Measurements from ENCODE around the gene NAALADL2.

The NAALADL2 gene

DNA sequence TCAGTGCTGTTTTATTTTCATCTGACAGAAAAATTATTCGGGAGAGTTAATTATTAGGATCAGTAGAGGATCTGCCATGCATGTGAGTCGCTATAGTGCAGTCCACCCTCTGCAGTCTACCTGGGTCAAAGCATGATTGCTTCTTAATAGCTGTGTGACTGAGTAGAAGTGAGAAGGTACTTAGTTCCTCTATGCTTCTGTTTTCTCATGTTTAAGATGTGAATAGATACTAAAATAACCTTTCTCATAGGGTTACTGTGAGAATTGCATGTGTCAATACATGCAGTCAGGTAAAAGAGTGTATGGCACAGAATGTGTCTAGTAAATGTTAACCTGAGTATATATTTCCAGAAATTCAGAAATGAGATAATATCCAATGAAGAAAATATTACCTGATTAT lies 435.7 kb downstream of the NAALADL2 start:
- Histone ChIP-seq H3K4me3 (ENCODE audit: low read depth, low read length, poor library complexity, severe bottlenecking) (no peak overlapping the region), H3K79me2 (ENCODE audit: insufficient read depth, low read length) (no peaks in the 10 kb centered on the region), H4K20me1 (ENCODE audit: insufficient read depth, low read length) (no peaks in the 10 kb centered on the region), H3K27me3 (ENCODE audit: insufficient read depth, low read length) (no peaks in the 10 kb centered on the region), H3F3A (ENCODE audit: insufficient read depth, low read length) (no peaks in the 10 kb centered on the region), H3K9me2 (ENCODE audit: low read depth, low read length) (no peaks in the 10 kb centered on the region), H3K36me3 (ENCODE audit: insufficient read depth, low read length) (no peaks in the 10 kb centered on the region), H2AFZ (ENCODE audit: low read length) (no peak overlapping the region), H3K27ac (ENCODE audit: low read depth, low read length, poor library complexity, severe bottlenecking) (no peak overlapping the region), H3K4me1 (ENCODE audit: insufficient read depth, low read length, severe bottlenecking) (peaks cover 15% of the 10 kb centered on the region), H3K4me2 (ENCODE audit: low read length) (no peak overlapping the region), H3K9me3 (ENCODE audit: low read length) (no peaks in the 10 kb centered on the region), H3K9ac (ENCODE audit: low read length) (no peak overlapping the region)
- no peak for TF ChIP-seq EZH2 (IDR thresholded peaks at IDR 0.05; ENCODE audit: borderline replicate concordance, low read length)
- TF ChIP-seq, protein P1, sequence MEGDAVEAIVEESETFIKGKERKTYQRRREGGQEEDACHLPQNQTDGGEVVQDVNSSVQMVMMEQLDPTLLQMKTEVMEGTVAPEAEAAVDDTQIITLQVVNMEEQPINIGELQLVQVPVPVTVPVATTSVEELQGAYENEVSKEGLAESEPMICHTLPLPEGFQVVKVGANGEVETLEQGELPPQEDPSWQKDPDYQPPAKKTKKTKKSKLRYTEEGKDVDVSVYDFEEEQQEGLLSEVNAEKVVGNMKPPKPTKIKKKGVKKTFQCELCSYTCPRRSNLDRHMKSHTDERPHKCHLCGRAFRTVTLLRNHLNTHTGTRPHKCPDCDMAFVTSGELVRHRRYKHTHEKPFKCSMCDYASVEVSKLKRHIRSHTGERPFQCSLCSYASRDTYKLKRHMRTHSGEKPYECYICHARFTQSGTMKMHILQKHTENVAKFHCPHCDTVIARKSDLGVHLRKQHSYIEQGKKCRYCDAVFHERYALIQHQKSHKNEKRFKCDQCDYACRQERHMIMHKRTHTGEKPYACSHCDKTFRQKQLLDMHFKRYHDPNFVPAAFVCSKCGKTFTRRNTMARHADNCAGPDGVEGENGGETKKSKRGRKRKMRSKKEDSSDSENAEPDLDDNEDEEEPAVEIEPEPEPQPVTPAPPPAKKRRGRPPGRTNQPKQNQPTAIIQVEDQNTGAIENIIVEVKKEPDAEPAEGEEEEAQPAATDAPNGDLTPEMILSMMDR (IDR thresholded peaks at IDR 0.05; ENCODE audit: low read length) = no peak

DNA sequence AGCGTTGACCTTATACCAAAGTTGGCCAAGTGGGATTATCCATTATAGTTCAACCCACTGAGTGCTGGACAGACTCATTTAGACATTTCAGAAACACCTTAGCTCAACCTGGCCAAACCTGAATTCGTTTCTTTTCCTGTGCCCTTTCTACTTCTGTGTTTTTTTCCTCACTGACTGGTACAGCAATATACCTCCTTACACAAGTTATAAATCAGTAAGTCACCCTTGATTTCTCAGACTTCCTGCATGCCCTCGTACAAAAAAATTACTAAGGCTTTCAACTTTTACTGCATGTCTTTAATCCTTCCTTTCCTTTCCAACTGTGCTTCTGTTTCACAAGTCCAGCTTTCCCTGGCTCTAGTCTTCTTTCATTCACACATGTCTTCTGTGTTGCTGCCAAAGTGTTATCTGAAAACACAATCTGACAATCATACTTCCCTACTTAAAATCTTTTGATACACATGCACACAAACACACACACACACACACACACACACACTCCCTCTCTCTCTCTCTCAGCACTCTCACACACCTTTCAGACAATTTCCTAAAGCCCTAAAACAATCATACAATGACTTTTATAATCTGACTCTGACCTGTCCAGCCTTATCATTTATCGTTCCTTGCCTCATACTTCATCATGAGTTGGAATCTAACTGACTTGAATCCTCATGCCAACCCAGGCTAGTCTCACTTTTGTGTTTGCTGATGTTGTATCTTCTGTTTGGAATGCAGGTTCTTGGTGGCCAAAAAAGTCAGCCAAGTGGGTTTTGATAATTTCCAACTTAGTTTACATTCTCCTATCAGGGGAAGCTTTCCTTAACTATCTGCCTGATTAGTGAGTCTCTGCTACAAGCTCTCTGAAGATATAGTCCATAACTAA lies 436.4 kb downstream of the NAALADL2 start:
- Histone ChIP-seq H3F3A (ENCODE audit: insufficient read depth, low read length) (no peaks in the 10 kb centered on the region), H3K36me3 (ENCODE audit: insufficient read depth, low read length) (no peaks in the 10 kb centered on the region), H3K79me2 (ENCODE audit: insufficient read depth, low read length) (no peaks in the 10 kb centered on the region), H3K27ac (ENCODE audit: low read depth, low read length, poor library complexity, severe bottlenecking) (no peak overlapping the region), H3K9me2 (ENCODE audit: low read depth, low read length) (no peaks in the 10 kb centered on the region), H3K9ac (ENCODE audit: low read length) (no peak overlapping the region), H4K20me1 (ENCODE audit: insufficient read depth, low read length) (no peaks in the 10 kb centered on the region), H3K27me3 (ENCODE audit: insufficient read depth, low read length) (no peaks in the 10 kb centered on the region), H3K4me2 (ENCODE audit: low read length) (no peak overlapping the region), H3K4me1 (ENCODE audit: insufficient read depth, low read length, severe bottlenecking) (peaks cover 15% of the 10 kb centered on the region), H3K9me3 (ENCODE audit: low read length) (no peaks in the 10 kb centered on the region), H3K4me3 (ENCODE audit: low read depth, low read length, poor library complexity, severe bottlenecking) (no peak overlapping the region), H2AFZ (ENCODE audit: low read length) (no peak overlapping the region)
- no peak for TF ChIP-seq EZH2 (IDR thresholded peaks at IDR 0.05; ENCODE audit: borderline replicate concordance, low read length)
- TF ChIP-seq, protein P1 (IDR thresholded peaks at IDR 0.05; ENCODE audit: low read length) = no peak

DNA sequence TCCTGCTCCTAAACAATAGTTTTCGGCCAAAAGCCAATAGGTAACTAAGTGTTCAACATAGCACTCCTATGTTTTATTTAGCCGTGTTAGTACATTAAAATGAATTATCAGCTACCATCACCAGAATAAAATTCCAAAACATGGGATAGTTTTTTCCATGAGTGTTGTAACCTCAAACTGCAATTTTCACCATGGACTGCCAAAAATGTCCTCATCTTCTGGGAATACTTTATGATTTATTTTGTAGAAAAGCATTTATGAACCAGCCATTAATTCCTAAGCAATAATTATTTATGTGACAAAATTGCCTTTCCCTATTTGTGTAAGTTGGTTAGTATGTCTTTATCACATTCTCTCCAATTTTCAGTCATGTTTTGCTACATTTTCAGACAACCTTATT lies 438.1 kb downstream of the NAALADL2 start:
- H3K27me3 ChIP-seq (ENCODE audit: insufficient read depth, low read length) = no peaks in the 10 kb centered on the region
- H2AFZ ChIP-seq (ENCODE audit: low read length) = no peak overlapping the region
- H3K9ac ChIP-seq (ENCODE audit: low read length) = no peak overlapping the region
- no peaks in the 10 kb centered on the region for H4K20me1 ChIP-seq (ENCODE audit: insufficient read depth, low read length)
- no peaks in the 10 kb centered on the region for H3K36me3 ChIP-seq (ENCODE audit: insufficient read depth, low read length)
- H3K4me2 ChIP-seq (ENCODE audit: low read length) = no peak overlapping the region
- H3K4me1 ChIP-seq (ENCODE audit: insufficient read depth, low read length, severe bottlenecking) = peaks cover 15% of the 10 kb centered on the region
- H3K79me2 ChIP-seq (ENCODE audit: insufficient read depth, low read length) = no peaks in the 10 kb centered on the region
- TF ChIP-seq, protein P1 (IDR thresholded peaks at IDR 0.05; ENCODE audit: low read length) = no peak
- TF ChIP-seq EZH2 (IDR thresholded peaks at IDR 0.05; ENCODE audit: borderline replicate concordance, low read length) = no peak
- H3F3A ChIP-seq (ENCODE audit: insufficient read depth, low read length) = no peaks in the 10 kb centered on the region
- no peaks in the 10 kb centered on the region for H3K9me3 ChIP-seq (ENCODE audit: low read length)
- no peak overlapping the region for H3K4me3 ChIP-seq (ENCODE audit: low read depth, low read length, poor library complexity, severe bottlenecking)
- no peak overlapping the region for H3K27ac ChIP-seq (ENCODE audit: low read depth, low read length, poor library complexity, severe bottlenecking)
- H3K9me2 ChIP-seq (ENCODE audit: low read depth, low read length) = no peaks in the 10 kb centered on the region

Data from OCI-LY1 (cell line).